GM11168 (cell line): Measurements from ENCODE around the gene CANX.
"Not testable (repeated sequence)": the region's sequence is repeated elsewhere in the genome, so short reads cannot be mapped to it uniquely, and the experiment has no call there.

Experiments
- in situ Hi-C: fragments of 300-500 bp; cut with MboI; formaldehyde crosslinking; loops from one replicate; pipeline ENCODE4 v1.12.0; 2022; ENCODE audit warnings: low sequenced_read_pairs; ENCODE audit not compliant: unreplicated experiment

The CANX gene

GRCh38 chr5:179697993-179698934, 503 bp upstream of the CANX start:
- in situ Hi-C loops = no loop called here

- in situ Hi-C loops = no loop called here
Observed at GRCh38 chr5:179699616-179700237, 960 bp downstream of the CANX start.

- in situ Hi-C loops = no loop called here
Observed at GRCh38 chr5:179700401-179700918, 1.7 kb downstream of the CANX start.

- in situ Hi-C loops = no loop called here
Observed at GRCh38 chr5:179716286-179716685, 17.5 kb downstream of the CANX start.

DNA sequence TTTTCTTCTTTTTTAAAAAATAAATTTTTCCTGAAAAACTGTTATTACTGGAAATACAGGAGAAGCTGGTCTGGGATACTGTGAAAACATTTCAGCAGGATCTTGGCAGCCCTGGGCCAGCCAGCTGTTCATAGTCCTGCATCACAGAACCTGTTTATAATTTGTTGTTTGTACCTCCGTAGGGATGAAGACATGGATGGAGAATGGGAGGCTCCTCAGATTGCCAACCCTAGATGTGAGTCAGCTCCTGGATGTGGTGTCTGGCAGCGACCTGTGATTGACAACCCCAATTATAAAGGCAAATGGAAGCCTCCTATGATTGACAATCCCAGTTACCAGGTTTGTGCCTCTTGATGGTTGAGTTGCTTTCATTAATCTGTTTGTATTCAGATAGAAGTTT, 21.5 kb downstream of the CANX start:
- in situ Hi-C loops = no loop called here

DNA sequence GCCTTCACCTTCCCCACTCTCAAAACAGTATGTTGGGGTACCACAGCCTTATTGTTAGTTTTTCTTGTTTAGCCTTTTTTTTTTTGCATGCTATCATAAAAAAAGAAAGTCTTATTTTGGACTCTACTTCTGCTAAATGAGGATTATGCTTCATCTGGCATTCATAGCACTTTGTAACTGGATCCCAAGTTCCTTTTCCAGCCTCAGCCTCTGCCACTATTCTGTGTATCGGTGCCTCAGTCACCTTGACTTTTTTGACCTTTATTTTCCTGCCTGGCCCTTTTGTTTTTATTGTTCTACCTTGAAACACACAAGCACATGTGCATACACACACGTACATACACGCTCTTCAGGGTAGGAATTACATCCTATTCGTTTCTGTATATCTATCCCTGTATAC, 25.4 kb downstream of the CANX start:
- in situ Hi-C loops = no loop called here

DNA sequence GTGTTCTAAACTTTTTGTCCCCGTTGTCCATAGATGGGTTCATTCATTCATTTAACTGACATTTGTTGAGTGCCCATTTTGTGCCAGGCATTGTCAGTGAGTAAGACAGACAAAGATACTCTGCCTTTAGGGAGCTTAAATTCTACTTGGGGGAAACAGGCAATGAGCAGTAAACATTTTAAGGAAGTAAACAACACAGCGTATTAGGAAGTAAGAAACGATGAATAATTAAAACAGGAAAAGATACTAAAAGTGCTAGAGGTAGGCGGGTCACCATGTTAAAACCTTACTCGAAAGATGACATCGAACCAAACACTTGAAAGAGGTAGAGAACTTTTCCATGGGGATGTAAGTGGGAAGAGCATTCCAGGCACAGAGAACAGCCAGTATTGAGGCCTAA, 28.3 kb downstream of the CANX start:
- in situ Hi-C loops = no loop called here

- in situ Hi-C loops = no loop called here
Observed at GRCh38 chr5:179729303-179729702, 30.5 kb downstream of the CANX start.

GRCh38 chr5:179729727-179730126, 31.0 kb downstream of the CANX start:
- in situ Hi-C loops = no loop called here

GRCh38 chr5:179730356-179730755, 31.6 kb downstream of the CANX start:
- in situ Hi-C loops = no loop called here

- in situ Hi-C loops = no loop called here
Observed at GRCh38 chr5:179730852-179731251, 32.1 kb downstream of the CANX start.

DNA sequence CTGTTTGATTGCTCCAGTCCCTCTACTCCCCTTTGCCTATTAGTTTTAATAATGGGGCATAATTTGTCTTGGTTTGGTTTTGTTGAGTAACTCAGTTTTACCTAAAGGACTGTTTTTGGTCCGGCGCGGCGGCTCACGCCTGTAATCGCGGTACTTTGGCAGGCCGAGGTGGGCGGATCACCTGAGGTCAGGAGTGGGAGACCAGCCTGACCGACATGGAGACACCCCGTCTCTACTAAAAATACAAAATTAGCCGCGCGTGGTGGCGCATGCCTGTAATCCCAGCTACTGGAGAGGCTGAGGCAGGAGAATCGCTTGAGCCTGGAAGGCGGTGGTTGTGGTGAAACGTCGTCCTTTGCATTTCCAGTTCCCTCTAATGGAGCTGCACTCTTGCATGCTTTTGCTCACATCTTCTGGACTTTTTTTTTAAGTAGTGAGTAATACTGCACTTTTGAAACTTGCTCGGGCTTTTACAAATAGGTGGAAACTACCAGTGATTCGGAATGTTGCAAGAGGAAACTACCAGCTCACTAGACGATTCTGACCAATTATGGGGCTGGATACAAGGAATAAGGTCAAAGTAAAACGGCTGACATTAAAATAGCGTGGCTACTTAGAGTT, 33.1 kb downstream of the CANX start:
- in situ Hi-C loops = no loop called here

DNA sequence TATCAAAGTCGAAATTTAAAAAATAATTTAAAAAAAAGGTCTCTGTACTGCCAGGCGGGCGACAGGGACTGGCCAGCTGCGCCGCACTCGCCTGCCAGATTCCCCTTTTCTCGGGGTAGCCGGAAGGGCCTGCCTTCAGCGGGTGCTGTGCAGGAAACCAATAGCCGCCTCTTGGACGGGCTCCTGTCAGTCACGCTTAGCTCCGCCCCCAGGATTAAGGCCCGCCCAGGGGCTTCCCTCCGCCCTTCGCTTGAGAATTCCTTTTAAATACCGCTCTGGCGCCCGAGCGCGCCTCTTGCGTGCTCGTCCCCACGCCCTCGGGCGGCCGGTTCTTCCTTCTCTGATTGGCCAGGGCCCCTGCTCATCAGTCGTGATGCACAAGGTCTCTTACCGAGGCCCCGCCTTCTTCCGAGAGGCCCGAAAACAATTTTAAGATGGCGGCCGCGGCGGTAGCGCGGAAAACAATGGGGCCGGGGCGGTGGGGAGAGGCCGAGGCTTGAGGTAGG, 33.7 kb downstream of the CANX start, which contains the start of gene MAML1:
TSS of gene MAML1 (plus strand) at position 411 of the 506 bp plus-strand sequence. CDS start 291 bp downstream, outside the sequence.
- in situ Hi-C loops = no loop called here

DNA sequence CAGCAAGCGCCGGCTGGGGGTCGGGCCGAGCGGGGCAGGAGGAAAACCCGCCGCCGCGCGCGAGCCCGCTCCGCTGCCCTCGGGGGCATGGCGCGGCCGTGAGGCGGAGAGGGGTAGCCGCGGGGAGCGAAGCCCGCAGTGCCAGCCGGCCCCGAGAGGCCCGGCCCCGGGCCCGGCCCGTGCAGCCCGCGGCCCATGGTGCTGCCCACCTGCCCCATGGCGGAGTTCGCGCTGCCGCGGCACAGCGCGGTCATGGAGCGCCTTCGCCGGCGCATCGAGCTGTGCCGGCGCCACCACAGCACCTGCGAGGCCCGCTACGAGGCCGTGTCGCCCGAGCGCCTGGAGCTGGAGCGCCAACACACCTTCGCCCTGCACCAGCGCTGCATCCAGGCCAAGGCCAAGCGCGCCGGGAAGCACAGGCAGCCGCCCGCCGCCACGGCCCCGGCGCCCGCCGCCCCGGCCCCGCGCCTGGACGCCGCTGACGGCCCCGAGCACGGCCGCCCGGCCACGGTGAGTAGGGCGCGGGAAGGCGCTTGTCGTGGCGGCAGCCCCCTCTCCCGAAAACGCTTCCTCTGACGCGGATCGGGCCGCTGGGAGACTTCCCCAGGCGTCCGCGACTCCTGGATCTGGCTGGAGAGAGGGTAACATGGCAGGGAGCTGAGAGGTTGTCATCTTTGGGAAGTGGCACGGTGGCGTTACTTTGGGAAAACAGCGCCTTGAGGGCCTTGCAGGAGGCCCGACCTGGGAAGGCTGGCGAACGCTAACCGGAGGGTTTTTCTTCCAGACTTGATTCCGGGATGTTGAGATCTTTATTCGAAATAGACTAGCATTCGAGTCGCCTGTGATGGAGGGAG, 34.4 kb downstream of the CANX start:
- in situ Hi-C loops = no loop called here

DNA sequence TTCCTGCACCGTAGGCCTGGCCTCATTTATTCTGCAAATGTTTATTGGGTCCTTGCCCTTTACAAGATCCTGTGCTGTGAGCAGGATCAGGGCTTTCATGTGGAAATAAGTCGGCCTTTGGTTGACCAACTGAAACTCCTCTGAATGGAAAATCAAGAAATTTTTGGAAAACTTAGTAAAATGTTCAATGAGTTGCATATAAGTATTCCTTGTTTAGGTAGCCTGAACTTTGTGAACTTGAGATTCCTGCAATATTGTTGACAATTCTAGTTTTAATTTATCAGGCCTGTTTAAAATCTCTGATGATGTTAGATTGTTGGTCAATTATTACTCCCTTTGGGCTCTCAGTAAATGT, 35.0 kb downstream of the CANX start:
- in situ Hi-C loops = no loop called here

DNA sequence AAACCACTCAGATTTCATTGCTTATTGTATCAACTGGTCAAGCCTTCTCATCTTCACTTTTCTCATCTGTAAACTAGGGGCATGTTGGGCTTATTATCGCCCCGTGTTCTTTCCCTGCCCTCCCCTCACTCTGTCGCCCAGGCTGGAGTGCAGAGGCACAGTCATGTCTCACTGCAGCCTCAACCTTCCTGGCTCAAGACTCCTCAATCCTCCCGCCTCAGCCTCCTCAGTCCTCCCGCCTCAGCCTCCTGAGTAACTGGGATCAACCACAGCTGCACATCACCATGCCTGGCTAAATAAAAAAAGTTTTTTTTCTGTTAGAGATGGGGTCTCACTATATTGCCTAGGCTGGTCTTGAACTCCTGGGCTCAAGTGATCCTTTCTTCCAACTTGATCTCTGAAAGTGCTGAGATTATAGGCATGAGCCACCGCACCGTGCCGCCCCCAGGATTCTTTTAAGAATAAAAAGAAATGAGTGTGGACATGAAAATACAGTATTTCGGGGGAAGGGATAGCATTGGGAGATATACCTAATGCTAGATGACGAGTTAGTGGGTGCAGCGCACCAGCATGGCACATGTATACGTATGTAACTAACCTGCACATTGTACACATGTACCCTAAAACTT, 35.9 kb downstream of the CANX start:
- in situ Hi-C loops = no loop called here

GRCh38 chr5:179738742-179739141, 40.0 kb downstream of the CANX start:
- in situ Hi-C loops = no loop called here

DNA sequence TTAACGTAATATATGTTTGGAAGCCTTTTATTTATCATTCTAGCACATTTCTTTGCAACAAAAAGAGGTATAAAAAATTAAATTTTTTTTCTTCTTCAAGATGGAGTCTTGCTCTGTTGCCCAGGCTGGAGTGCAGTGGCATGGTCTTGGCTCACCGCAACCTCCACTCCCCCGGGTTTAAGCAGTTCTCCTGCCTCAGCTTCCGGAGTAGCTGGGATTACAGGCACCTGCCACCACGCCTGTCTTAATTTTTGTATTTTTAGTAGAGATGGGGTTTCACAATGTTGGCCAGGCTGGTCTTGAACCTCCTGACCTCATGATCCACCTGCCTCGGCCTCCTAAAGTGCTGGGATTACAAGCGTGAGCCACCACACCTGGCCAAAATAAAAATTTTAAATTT, 45.3 kb downstream of the CANX start:
- in situ Hi-C loops = not testable (repeated sequence)

GRCh38 chr5:179746872-179747271, 48.1 kb downstream of the CANX start:
- in situ Hi-C loops = no loop called here
